Measurements from ENCODE around the gene AUTS2.

The AUTS2 gene

GRCh38 chr7:69959789-69960499 is 361.7 kb downstream of the AUTS2 start:
- DNase-seq: no peak

DNA sequence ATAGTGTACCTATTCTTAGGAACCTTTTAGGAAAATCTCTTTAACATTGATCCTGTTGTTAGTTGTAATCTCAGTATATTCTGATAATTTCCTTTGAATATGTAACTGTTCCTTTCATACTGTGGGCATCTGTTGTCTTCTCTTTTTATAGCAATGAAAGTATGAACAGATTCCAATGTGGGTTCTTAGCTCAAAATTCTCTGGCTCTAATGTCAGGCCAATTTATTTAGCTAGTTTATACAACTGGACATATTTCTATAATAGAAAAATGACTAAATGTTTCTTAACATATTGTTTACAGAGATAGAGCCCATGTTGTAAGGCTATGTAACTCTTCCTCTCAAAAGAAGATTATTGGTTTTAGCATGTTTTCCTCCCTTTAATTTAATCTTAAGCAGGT is 363.2 kb downstream of the AUTS2 start:
- DNase-seq: no peak

GRCh38 chr7:69962186-69963065 is 364.2 kb downstream of the AUTS2 start:
- DNase-seq: no peak

DNA sequence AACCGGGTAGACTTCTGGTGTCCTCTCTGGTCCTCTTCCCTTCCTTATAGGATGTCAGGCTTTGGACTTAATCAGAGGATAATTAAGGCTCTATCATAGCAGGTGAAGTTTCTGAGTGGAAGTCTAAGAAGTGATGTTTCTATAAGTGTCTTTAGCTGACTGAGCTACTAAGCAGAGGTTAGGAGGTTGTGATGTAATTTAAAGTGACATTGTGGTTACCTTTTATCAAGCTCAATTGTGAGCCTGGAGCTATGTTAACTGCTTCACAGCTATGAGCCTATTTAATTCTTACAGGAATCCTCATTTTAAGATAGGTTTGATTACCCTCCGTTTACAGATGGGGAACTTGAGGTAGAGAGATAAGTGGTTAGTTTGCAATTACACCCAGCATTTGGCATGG is 365.1 kb downstream of the AUTS2 start:
- DNase-seq: no peak

DNA sequence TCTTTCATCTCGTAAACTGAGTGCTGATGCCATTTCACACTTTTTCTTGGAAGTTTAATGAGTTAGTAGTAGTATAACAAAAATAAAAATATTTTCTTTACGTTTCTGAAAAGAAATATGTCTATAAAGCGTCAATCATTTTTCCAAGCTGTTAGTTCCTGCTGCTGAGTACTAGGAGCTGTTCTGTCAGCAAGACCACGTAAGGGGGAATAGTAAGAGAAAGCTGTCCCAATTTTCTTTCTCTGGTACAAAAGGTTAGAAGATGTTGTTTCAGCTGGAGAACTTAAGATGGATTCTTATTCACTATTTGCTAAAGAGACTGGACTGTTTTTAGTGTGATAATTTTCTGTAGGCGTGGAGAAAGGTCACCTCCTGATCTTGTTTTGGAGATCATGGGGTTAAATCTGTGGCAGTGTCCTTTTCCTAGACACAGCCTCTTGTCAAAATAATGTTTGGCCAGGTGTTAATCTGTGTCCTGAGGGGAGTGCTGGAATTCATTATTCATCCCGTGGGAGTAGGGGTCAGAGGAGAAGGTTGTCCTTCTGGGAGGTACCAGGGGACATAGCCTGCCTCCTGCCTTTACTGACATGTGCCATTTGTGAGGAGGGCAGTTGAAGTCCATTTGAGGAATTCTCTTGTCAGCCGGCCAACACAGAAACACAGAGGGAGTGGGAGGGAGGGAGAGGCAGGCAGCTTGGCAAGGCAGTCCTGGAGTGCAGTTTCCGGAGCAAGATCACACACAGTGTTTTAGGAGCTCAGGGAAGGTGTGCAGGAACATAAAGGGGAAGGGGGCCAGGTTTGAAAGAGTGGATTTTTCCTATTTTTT is 368.7 kb downstream of the AUTS2 start:
- no peak for DNase-seq

DNA sequence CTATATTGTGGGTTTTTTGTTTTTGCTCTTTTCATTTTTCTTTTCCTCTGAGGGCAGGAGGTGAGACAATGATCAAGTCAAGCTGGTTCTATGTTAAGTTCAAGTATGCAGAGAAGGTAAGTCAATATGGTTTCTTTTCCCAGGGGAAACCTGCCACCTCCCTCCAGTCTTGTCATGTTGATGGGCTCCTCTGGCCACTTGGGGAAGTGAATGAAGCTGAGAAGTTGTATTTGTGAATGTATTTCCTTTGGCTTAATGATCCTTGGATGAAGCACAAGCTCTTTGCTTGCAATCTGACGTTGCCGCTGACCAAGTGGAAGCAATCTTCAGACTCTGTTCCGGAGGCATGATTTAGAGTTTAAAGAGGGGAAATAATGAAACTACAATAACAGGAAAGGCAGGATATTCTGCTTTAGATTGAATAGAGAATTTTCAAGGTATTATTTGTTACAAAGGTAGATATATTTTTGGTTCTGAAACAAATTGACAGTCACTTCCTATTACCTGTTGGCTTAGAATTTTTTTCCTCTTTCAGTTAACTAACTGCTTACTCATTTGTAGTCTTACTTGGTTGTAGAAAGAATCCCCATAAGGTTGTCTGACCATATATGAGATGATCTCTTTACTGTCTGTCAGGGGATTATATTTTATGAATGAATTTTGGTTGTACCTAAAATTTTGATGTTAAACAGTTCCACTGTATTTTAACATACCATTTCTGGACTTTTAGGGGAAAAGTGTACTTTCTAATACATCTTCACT is 369.6 kb downstream of the AUTS2 start:
- no peak for DNase-seq

DNA sequence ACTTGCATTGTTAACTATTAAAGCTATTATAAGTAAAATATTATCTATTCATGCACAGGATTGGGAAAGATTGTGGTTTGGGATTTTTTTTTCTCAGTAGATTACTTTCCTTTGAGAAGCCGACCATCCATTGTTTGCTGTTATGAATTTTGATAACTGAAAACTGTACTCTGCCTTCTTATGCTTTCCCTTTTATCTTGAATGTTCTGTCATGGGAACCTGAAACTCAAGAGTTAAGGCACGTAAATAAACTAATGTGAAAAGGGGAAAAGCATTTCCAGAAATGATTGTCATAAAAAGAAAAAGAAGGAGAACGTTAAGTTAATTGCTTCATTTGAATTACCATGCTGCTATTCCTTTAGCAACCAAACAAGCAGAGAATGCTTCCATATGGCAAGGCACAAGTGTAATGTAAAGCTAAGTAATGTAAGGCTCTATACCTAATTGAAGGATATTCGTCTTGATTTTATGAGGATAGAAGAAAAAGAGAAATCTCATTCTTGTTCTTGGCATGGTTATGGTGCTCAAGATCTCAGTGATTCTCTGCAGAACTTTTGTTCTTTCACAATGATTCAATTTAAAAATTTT is 370.8 kb downstream of the AUTS2 start:
- DNase-seq: no peak

- no peak for DNase-seq
Measured at GRCh38 chr7:69981646-69982045, 383.4 kb downstream of the AUTS2 start.

DNA sequence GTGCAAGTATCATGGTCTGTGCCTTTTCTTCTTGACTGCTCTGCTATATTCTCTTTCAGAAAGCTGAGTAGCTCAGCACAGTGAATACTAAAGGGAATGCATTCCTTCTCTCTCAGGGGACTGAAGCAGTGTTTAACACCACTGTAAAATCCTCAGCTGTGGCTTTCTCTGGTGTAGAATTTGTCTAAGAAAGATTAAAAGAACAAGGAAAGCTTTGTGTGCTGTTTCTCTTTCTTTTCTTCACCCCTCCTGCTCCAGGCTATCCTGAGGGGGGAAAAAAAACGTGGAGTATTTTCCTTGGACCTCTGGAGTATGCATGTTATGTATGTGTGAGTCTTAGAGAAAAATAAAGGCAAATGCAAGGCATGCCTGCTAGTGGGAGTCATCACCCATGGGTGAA is 383.9 kb downstream of the AUTS2 start:
- no peak for DNase-seq

DNA sequence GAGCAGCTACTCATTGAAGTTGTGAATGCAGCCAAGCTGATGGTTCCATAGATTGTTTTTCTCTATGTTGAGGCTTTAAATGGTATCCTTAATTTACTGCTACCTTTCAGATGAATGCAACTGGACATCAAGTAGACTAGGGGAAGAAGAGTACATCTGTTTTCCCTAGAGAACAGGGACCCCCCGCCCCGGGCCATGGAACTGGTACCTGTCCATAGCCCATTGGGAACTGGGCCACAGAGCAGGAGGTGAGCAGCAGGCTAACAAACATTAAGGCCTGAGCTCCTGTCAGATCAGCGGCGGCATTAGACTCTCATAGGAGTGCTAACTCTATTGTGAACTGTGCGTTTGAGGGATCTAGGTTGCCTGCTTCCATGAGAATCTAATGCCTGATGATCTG is 391.3 kb downstream of the AUTS2 start:
- DNase-seq: no peak

- DNase-seq: no peak
Measured at GRCh38 chr7:69992938-69993337, 394.7 kb downstream of the AUTS2 start.

DNA sequence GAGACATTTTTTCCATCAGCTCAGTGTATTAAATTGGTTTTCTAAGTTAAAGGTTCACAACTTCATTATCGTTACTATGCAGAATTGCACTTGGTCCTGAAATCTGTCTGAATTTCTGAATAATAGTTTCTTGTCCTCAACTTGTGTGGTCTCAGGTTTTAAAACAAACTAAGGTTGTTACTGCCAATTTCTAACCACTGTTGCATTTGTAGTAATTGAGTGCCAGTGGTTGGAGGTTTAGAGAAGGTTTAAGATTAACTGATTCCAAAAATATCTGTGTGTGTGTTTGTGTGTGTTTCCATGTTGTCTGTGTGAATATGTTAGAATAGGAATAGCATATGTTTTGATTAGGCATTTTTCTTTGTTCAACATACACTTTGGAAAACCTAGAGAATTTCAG is 395.9 kb downstream of the AUTS2 start:
- no peak for DNase-seq

DNA sequence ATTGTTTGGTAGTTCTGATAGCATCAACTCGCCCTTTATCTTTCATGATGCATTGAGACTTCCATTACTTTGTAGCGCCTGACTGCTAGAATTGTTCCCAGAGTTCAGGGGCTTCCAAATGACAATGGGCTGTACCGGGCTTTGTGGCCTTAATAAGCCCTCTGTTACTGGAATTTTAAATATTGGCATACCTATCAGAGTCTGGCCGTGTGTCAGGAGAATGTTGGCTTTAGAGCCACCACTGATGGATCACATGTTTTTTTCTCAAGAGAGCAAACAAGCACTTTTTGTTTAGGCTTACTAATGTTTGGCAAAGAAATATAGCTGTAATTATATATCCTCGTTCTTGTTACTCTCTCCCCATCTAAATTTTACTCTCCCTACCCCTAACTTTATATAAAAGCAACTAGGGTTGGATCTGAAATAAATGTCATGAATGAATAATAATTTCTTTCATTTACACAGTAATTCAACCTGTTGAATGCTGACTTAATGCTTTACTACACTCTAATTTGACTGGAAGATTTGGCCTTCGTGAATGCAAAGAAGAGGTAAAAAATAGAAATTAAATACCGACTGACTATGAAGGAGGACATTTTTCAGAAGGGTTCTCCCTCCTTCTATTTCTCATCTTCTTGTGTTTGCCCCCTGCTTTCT is 396.7 kb downstream of the AUTS2 start:
- no peak for DNase-seq

- DNase-seq: no peak
Measured at GRCh38 chr7:69996121-69996520, 397.8 kb downstream of the AUTS2 start.

DNA sequence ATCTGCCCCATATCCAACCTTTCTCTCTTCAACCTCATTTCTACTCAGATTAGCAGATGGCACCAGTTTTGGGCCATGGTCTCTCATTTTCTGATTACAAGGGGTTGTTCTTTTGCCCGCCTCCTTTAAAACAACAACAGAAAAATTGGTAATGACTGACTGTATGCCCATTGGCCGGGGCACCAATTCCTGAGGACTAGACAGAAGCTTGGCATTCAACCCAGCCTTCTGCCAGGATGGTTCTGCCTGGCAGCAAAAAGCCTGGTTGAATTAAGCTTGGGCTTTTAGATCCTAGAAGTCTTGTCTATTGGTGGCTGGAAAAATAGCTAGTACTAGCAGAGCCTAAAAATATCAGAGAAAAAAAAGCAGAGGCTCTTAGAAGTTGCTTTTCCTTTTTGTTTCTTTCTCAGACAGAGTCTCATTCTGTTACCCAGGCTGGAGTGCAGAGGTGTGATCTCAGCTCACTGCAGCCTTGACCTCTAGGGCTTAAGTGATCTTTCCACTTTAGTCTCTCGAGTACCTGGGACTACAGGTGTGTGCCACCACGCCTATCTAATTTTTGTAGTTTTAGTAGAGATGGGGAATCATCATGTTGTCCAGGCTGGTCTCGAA is 402.6 kb downstream of the AUTS2 start:
- no peak for DNase-seq

- DNase-seq: no peak
Measured at GRCh38 chr7:70005480-70005879, 407.2 kb downstream of the AUTS2 start.

GRCh38 chr7:70005891-70006260 is 407.6 kb downstream of the AUTS2 start:
- DNase-seq: no peak

DNA sequence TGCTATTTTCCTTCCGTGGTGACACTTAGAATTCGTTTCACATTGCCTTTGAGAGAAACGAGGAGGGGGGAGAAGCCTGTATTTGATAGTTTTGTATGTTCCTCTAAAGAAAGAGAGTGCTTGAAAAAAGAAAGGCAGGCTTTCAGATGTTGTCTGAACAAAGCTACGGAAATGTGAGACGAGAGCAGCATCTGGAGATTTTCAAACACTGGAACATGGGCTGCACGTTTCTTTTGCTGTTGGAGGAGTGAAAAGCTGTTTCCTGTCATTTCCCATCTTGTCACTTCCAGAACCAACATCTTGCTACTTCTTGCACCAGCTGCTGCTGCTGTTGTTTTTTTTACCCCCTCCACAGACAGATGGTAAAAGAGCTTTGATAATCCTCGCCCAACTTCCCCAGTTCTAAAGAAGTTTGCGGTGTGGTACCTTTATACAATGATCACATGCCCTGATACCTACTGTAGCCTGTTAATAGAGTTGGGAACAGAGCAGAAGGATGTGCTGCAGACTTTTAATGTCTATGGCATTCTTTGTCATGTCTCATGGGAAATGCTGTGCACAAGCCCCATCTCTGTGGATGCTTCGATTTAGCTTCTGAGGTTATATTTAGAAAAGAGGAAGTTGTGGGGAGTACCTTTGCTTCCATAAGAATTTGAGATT is 408.1 kb downstream of the AUTS2 start:
- no peak for DNase-seq

DNA sequence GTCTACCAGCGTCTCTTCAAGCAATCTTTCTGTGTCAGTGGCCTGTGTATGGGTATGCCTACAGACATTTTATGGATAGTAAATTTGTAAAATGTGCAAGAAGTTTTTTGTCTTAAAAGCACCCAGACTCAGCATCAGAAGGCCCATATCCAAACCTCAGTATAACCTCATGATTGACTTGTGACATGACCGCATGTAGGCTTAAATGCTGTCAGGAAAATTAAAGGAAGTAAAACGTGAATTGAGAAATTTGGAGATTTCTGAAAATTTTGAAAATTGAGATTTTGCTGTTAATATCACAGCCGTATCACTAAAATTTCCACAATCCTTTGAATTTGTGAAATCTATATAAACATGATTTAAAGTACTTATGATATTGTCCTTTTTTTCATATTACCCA is 410.2 kb downstream of the AUTS2 start:
- DNase-seq: no peak

DNA sequence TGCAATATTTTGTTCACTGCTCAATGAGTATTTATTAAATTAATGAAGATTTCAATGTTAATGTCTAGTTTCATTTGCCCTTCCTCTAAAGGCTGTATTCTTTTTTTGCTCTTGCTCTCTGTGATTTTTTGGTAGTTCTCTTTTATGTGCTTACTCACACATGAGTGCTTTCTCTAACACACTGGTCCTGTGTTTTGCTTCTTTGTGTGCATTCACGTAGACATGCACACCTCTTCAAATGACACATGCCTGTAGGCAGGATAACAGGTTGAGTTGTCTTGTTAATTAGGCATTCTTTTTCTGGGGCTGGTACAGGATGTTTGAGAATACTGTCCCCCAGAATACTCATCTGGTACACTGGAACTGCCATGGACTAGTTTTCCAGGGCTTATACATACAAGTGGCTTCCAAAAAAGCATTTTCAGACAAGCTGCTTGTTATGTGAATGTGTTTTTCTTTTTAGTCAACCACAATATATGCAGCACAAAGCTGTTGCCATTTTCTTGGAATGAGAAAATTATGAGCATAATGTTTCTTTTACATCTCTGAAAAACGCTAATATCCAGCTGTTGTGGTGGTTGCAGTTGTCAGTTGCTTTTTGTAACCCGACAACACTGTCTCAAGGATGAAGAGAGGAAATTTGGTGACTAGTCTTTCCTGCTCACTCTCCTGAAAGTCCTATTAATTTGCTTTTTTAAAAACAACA is 416.4 kb downstream of the AUTS2 start:
- DNase-seq: no peak

Measured in CD4-positive, alpha-beta T cell treated with Interleukin-10 for 1 hour (primary cell).